Colonic mucosa (tissue), 4 donors: ENCODE measurements around the gene MTA1. TPM values are rescaled to one million over a fixed set of nuclear protein-coding genes. Genes with fewer than 3 reads are reported as not detected.

Source experiments
- DNase-seq: peaks from one replicate; pipeline ENCODE4 v3.0.0-alpha.2; 2020
- H3K27ac ChIP-seq: fragments of 200-600 bp; one replicate; pipeline ENCODE4 v1.8.0; 2021
- H3K27me3 ChIP-seq: fragments of 200-600 bp; one replicate; pipeline ENCODE4 v1.8.0; 2021
- H3K36me3 ChIP-seq: fragments of 200-600 bp; one replicate; pipeline ENCODE4 v1.8.0; 2021
- H3K4me1 ChIP-seq: fragments of 200-600 bp; one replicate; pipeline ENCODE4 v1.8.0; 2021; ENCODE audit warnings: mild to moderate bottlenecking
- H3K4me3 ChIP-seq: fragments of 200-600 bp; one replicate; pipeline ENCODE4 v1.8.0; 2021
- H3K9ac ChIP-seq, 2 donors: one replicate each; pipeline ENCODE4 v1.7.0; 2013; ENCODE audit warnings: control low read depth in 2 of 2, low read depth in 2 of 2, low read length in 2 of 2
- H3K9me3 ChIP-seq: fragments of 200-600 bp; one replicate; pipeline ENCODE4 v1.8.0; 2021
- intact Hi-C: fragments of 100-400 bp; cut with DNase I; formaldehyde crosslinking; loops from one replicate; pipeline ENCODE4 v1.14.1; 2022
- total RNA-seq, 2 donors: library from RNA; stranded (reverse); fragmentation: NEBNext Ultra II Directional in 1 of 2; extraction: Animal tissue kit (Norgen Biotek cat#: 25700) in 1 of 2; gene quantifications; one replicate each; pipeline ENCODE4 v1.2.1, GENCODE V29; 2021
- TF ChIP-seq, protein P1 (sequence below): fragments of 200-600 bp; IDR thresholded peaks from one replicate; pipeline ENCODE4 v1.8.0; 2022; ENCODE audit warnings: antibody characterized with exemption, mild to moderate bottlenecking
- donor health status: healthy.
- donor health status: DM: no; HTN: no; CAD: no.
- donor health status: DM: no; HTN: no; CAD: no.

Gene MTA1
- total RNA-seq, 2 donors from 2014 or later, result 47.0 to 90.2 TPM

DNA sequence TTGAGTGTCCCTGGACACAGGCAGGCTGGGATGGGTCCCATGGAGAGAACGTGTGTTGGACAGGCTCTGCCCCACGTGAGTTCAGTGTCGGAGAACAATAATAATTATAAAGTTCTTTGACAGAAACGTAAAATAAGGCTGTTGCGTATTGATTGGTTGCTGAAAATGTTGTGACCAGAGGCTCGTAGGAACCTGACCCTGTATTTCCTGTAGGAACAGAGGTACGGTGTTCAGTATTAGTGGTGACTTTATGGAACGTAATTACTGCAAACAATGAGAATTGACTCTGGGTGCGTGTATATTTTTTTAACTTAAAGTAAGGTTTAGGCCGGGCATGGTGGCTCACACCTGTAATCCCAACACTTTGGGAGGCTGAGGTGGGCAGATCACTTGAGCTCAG, 7.8 kb downstream of the MTA1 start:
- intact Hi-C loops, result no loop called here
- H3K9me3 ChIP-seq, result no peaks in the 10 kb centered on the region
- no peak for DNase-seq
- no peak overlapping the region for H3K27ac ChIP-seq
- no peaks in the 10 kb centered on the region for H3K36me3 ChIP-seq
- no peak overlapping the region for H3K4me3 ChIP-seq
- no peaks in the 10 kb centered on the region for H3K4me1 ChIP-seq
- H3K27me3 ChIP-seq, result no peaks in the 10 kb centered on the region
- no peak overlapping the region for H3K9ac ChIP-seq
- TF ChIP-seq, protein P1, sequence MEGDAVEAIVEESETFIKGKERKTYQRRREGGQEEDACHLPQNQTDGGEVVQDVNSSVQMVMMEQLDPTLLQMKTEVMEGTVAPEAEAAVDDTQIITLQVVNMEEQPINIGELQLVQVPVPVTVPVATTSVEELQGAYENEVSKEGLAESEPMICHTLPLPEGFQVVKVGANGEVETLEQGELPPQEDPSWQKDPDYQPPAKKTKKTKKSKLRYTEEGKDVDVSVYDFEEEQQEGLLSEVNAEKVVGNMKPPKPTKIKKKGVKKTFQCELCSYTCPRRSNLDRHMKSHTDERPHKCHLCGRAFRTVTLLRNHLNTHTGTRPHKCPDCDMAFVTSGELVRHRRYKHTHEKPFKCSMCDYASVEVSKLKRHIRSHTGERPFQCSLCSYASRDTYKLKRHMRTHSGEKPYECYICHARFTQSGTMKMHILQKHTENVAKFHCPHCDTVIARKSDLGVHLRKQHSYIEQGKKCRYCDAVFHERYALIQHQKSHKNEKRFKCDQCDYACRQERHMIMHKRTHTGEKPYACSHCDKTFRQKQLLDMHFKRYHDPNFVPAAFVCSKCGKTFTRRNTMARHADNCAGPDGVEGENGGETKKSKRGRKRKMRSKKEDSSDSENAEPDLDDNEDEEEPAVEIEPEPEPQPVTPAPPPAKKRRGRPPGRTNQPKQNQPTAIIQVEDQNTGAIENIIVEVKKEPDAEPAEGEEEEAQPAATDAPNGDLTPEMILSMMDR, result no peak

DNA sequence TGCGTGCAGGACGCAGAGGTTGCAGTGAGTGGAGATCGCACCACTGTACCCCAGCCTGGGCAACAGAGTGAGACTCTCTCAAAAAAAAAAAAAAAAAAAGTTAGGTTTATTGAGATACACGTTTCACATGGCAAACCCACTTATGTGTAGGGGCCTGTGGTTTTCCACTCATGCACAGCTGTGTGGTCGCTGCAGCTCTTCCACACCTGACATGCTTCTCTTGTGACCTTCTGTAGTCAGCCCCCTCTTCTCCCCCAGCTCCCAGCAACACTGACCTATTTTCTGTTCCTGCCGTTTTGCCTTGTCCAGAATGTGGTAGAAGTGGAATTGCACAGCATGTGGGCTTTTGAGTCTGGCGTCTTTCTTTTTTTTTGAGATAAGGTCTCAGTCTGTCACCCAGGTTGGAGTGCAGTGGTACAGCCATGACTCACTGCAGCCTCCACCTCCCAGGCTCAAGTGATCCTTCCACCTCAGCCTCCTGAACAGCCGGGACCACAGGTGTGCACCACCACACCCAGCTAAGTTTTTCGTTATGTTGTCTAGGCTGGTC, 8.4 kb downstream of the MTA1 start:
- no peak overlapping the region for H3K4me3 ChIP-seq
- intact Hi-C loops, result no loop called here
- no peak overlapping the region for H3K27ac ChIP-seq
- TF ChIP-seq, protein P1, result no peak
- H3K36me3 ChIP-seq, result no peaks in the 10 kb centered on the region
- DNase-seq, result no peak
- no peaks in the 10 kb centered on the region for H3K9me3 ChIP-seq
- H3K27me3 ChIP-seq, result no peaks in the 10 kb centered on the region
- no peak overlapping the region for H3K9ac ChIP-seq
- H3K4me1 ChIP-seq, result no peaks in the 10 kb centered on the region

DNA sequence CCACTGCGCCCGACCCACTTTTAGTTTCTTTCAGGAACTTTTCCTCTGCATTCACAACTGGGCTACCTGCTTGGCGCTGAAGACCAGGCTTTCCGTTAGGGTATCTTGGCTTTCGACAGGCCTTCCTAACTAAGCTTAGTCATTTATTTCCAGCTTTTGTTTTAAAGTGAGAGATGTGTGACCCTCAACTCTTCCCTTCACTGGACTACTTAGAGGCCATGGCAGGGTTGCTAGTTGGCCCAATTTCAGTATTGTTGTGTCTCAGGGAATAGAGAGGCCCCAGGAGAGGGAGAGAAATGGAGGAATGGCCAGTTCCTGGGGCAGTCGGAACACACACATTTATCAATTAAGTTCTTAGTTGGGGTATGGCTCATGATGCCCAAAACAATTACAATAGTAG, 10.4 kb downstream of the MTA1 start:
- Histone ChIP-seq H3K27ac (no peak overlapping the region), H3K27me3 (no peaks in the 10 kb centered on the region), H3K9ac (no peak overlapping the region), H3K9me3 (no peaks in the 10 kb centered on the region), H3K4me1 (no peaks in the 10 kb centered on the region), H3K36me3 (no peaks in the 10 kb centered on the region), H3K4me3 (no peak overlapping the region)
- TF ChIP-seq, protein P1, result no peak
- DNase-seq, result no peak
- intact Hi-C loops, result no loop called here

DNA sequence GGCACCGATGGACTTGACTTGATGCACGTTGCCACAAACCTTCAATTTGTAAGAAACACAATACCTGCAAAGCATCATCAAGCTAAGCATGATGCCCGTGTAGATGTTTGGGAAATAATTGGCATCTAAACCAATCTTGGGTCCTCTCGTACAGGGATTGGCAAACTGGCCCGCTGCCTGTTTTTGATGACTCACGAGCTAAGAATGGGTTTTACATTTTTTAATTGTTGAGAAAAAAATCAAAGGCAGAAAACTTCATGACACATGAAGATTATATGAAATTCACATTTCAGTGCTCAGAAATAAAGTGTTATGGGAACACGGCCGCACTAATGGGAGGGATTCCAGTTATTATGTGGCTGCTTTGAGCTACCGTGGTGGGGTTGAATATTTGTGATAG, 10.9 kb downstream of the MTA1 start:
- no peaks in the 10 kb centered on the region for H3K36me3 ChIP-seq
- H3K4me3 ChIP-seq, result no peak overlapping the region
- H3K27me3 ChIP-seq, result no peaks in the 10 kb centered on the region
- no peak for DNase-seq
- TF ChIP-seq, protein P1, result no peak
- no peak overlapping the region for H3K9ac ChIP-seq
- intact Hi-C loops, result no loop called here
- H3K9me3 ChIP-seq, result no peaks in the 10 kb centered on the region
- no peaks in the 10 kb centered on the region for H3K4me1 ChIP-seq
- H3K27ac ChIP-seq, result no peak overlapping the region

DNA sequence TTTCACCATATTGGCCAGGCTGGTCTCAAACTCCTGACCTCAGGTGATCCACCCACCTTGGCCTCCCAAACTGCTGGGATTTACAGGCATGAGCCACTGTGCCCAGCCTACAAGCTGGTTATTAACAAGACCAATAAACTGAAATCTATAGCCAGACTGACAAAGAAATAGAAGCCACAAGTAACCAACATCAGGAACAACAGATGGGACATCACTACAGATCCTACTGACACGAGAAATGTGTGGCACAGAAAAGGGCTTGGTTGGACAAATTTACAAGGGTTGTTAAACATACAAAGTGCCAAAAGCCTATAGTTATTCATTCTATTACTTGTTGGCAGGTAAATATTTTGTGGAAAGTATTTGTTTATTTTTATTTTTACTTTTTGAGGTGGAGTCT, 11.6 kb downstream of the MTA1 start:
- no peaks in the 10 kb centered on the region for H3K36me3 ChIP-seq
- TF ChIP-seq, protein P1, result no peak
- H3K4me3 ChIP-seq, result no peak overlapping the region
- H3K9ac ChIP-seq, result no peak overlapping the region
- no peaks in the 10 kb centered on the region for H3K4me1 ChIP-seq
- H3K27me3 ChIP-seq, result no peaks in the 10 kb centered on the region
- no peak for DNase-seq
- no peaks in the 10 kb centered on the region for H3K9me3 ChIP-seq
- intact Hi-C loops, result no loop called here
- no peak overlapping the region for H3K27ac ChIP-seq

DNA sequence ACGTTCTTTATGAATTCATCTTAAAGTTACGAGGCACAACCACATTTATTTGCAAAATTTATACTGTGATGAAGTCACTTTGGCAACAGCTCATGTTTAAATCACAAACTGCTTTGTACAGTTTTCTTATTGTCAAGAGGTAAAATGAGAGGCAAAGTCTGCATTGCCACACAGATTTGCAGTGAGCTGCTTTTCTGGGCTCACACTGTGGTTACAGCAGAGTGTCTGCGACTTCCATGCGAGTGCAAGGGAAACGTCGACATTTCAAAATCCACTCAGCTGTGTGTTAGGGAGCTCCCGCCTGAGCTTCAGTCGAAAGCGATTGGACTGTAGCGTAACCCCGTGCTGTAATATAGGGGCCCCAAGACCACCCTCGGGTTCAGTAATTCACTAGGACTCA, 13.0 kb downstream of the MTA1 start:
- no peak for DNase-seq

More for the DNA sequence above, 13.0 kb downstream of the MTA1 start:
- Histone ChIP-seq H3K9ac (no peak overlapping the region), H3K4me1 (no peaks in the 10 kb centered on the region), H3K9me3 (no peaks in the 10 kb centered on the region), H3K27ac (no peak overlapping the region), H3K36me3 (no peaks in the 10 kb centered on the region), H3K4me3 (no peak overlapping the region), H3K27me3 (no peaks in the 10 kb centered on the region)
- intact Hi-C loops, result no loop called here
- TF ChIP-seq, protein P1, result no peak
